Calu3 (cell line): Measurements from ENCODE around the gene COL6A2. TPM values are rescaled to one million over a fixed set of nuclear protein-coding genes. Genes with fewer than 3 reads are reported as not detected.
"Not testable (repeated sequence)": the region's sequence is repeated elsewhere in the genome, so short reads cannot be mapped to it uniquely, and the experiment has no call there.

Experiments
- BruUV-seq: library from RNA; stranded (reverse); fragments of 400-500 nt; replicated peaks from 2 replicates; lab custom pipeline; 2021; lab: Mats Ljungman, UMichigan
- CTCF ChIA-PET: fragments of 300-600 bp; sonication (Branson Sonifier 250); formaldehyde crosslinking; loops from one replicate; lab custom pipeline; 2022; ENCODE audit warnings: antibody characterized with exemption; lab: Charles Lee
- DNase-seq: peaks from one replicate; pipeline ENCODE4 v3.0.0; 2022
- H3K27ac Mint-ChIP-seq: one replicate; pipeline ENCODE4 v1.8.0; 2022; ENCODE audit warnings: mixed read lengths; ENCODE audit not compliant: unreplicated experiment
- H3K27me3 Mint-ChIP-seq: one replicate; pipeline ENCODE4 v1.8.0; 2022; ENCODE audit warnings: mixed read lengths; ENCODE audit not compliant: unreplicated experiment
- H3K36me3 Mint-ChIP-seq: one replicate; pipeline ENCODE4 v1.8.0; 2022; ENCODE audit warnings: mild to moderate bottlenecking, moderate library complexity, mixed read lengths; ENCODE audit not compliant: insufficient read depth, unreplicated experiment
- H3K4me1 Mint-ChIP-seq: one replicate; pipeline ENCODE4 v1.8.0; 2022; ENCODE audit warnings: mild to moderate bottlenecking, low read depth, mixed read lengths; ENCODE audit not compliant: unreplicated experiment
- H3K4me3 Mint-ChIP-seq: one replicate; pipeline ENCODE4 v1.8.0; 2022; ENCODE audit warnings: mild to moderate bottlenecking, low read depth, moderate library complexity, mixed read lengths; ENCODE audit not compliant: unreplicated experiment
- H3K9me3 Mint-ChIP-seq: one replicate; pipeline ENCODE4 v1.8.0; 2022; ENCODE audit warnings: low read depth, mixed read lengths; ENCODE audit not compliant: unreplicated experiment
- intact Hi-C: fragments of 100-400 bp; cut with micrococcal nuclease; formaldehyde crosslinking; loops from one replicate; pipeline ENCODE4 v1.10.0; 2022; ENCODE audit not compliant: unreplicated experiment
- total RNA-seq: library from RNA; stranded (reverse); gene quantifications from 2 replicates; pipeline ENCODE4 v1.2.3, GENCODE V29; 2022
- TF ChIP-seq, protein P1 (sequence below): fragments of 200-600 bp; IDR thresholded peaks from one replicate; pipeline ENCODE4 v1.8.0; 2022; ENCODE audit warnings: antibody characterized with exemption; ENCODE audit not compliant: unreplicated experiment

Gene COL6A2
- total RNA-seq, 1 experiment from 2014 or later, result 3.4 TPM

DNA sequence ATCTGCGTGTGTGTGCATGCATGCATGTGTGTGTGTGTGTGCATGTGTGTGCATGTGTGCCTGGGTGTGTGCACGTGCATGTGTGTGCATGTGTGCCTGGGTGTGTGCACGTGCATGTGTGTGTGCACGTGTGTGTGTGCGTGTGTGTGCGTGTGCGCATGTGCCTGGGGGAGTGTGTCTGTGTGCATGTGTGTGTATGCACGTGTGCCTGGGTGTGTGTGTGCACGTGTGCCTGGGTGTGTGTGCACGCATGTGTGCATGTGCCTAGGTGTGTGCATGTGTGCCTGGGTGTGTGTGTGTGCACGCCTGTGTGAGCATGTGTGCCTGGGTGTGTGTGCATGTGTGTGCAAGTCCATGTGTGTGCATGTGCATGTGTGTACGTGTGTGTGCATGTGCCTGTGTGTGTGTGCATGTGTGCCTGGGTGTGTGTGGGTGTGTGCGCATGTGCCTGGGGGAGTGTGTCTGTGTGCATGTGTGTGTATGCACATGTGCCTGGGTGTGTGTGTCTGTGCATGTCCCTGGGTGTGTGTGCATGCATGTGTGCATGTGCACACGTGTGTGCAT, 29.3 kb upstream of the COL6A2 start:
- intact Hi-C loops, result no loop called here
- Mint-ChIP-seq H3K27ac (no peak overlapping the region), H3K27me3 (peaks cover 20% of the 10 kb centered on the region), H3K4me3 (no peak overlapping the region), H3K9me3 (no peaks in the 10 kb centered on the region), H3K4me1 (peaks cover 8% of the 10 kb centered on the region), H3K36me3 (no peaks in the 10 kb centered on the region)
- no peak for DNase-seq
- CTCF ChIA-PET, result no interaction called here
- no TSS peak for BruUV-seq
- TF ChIP-seq, protein P1, sequence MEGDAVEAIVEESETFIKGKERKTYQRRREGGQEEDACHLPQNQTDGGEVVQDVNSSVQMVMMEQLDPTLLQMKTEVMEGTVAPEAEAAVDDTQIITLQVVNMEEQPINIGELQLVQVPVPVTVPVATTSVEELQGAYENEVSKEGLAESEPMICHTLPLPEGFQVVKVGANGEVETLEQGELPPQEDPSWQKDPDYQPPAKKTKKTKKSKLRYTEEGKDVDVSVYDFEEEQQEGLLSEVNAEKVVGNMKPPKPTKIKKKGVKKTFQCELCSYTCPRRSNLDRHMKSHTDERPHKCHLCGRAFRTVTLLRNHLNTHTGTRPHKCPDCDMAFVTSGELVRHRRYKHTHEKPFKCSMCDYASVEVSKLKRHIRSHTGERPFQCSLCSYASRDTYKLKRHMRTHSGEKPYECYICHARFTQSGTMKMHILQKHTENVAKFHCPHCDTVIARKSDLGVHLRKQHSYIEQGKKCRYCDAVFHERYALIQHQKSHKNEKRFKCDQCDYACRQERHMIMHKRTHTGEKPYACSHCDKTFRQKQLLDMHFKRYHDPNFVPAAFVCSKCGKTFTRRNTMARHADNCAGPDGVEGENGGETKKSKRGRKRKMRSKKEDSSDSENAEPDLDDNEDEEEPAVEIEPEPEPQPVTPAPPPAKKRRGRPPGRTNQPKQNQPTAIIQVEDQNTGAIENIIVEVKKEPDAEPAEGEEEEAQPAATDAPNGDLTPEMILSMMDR, result no peak

- H3K36me3 Mint-ChIP-seq, result no peaks in the 10 kb centered on the region
- intact Hi-C loops, result no loop called here
- H3K4me1 Mint-ChIP-seq, result peaks cover 8% of the 10 kb centered on the region
- no peaks in the 10 kb centered on the region for H3K9me3 Mint-ChIP-seq
- DNase-seq, result no peak
- CTCF ChIA-PET, result no interaction called here
- no TSS peak for BruUV-seq
- TF ChIP-seq, protein P1, result no peak
- no peak overlapping the region for H3K27ac Mint-ChIP-seq
- H3K4me3 Mint-ChIP-seq, result no peak overlapping the region
- H3K27me3 Mint-ChIP-seq, result peaks cover 20% of the 10 kb centered on the region
Observed at GRCh38 chr21:46069166-46069565, 28.7 kb upstream of the COL6A2 start.

- TF ChIP-seq, protein P1, result no peak
- H3K27ac Mint-ChIP-seq, result no peak overlapping the region
- CTCF ChIA-PET, result interaction anchor here (0.7 kb wide), 1 partner anchor 138 kb away, joined by 3 read pairs; no protein-coding TSS in a partner anchor
- H3K27me3 Mint-ChIP-seq, result peaks cover 19% of the 10 kb centered on the region
- peaks cover 8% of the 10 kb centered on the region for H3K4me1 Mint-ChIP-seq
- no peaks in the 10 kb centered on the region for H3K36me3 Mint-ChIP-seq
- no peak for DNase-seq
- H3K9me3 Mint-ChIP-seq, result no peaks in the 10 kb centered on the region
- no peak overlapping the region for H3K4me3 Mint-ChIP-seq
- BruUV-seq, result no TSS peak
- intact Hi-C loops, result loop anchor here (10.0 kb wide), 1 partner anchor 95 kb away; no protein-coding TSS in a partner anchor
Observed at GRCh38 chr21:46069719-46070279, 28.1 kb upstream of the COL6A2 start.

GRCh38 chr21:46071082-46071481, 26.8 kb upstream of the COL6A2 start:
- no peak for DNase-seq
- CTCF ChIA-PET, result no interaction called here
- no peaks in the 10 kb centered on the region for H3K4me1 Mint-ChIP-seq
- H3K4me3 Mint-ChIP-seq, result no peak overlapping the region
- intact Hi-C loops, result loop anchor here (10.0 kb wide), 1 partner anchor 96 kb away; no protein-coding TSS in a partner anchor
- no peaks in the 10 kb centered on the region for H3K36me3 Mint-ChIP-seq
- TF ChIP-seq, protein P1, result no peak
- H3K9me3 Mint-ChIP-seq, result no peaks in the 10 kb centered on the region
- H3K27me3 Mint-ChIP-seq, result peaks cover 18% of the 10 kb centered on the region
- no peak overlapping the region for H3K27ac Mint-ChIP-seq
- BruUV-seq, result no TSS peak

GRCh38 chr21:46076724-46077123, 21.2 kb upstream of the COL6A2 start:
- DNase-seq, BruUV-seq, H3K4me1 Mint-ChIP-seq, CTCF ChIA-PET, H3K9me3 Mint-ChIP-seq, H3K4me3 Mint-ChIP-seq, H3K36me3 Mint-ChIP-seq, H3K27ac Mint-ChIP-seq: not testable (repeated sequence)
- intact Hi-C loops, result loop anchor here (10.0 kb wide), 1 partner anchor 102 kb away; no protein-coding TSS in a partner anchor
- peaks cover 30% of the 10 kb centered on the region for H3K27me3 Mint-ChIP-seq
